ENCODE results near the gene ARHGAP22. TPM values are rescaled to one million over a fixed set of nuclear protein-coding genes. Genes with fewer than 3 reads are reported as not detected.
A peak's percentile ranks its signal among the peaks of the same experiment; 100 is the strongest.
"Not testable (repeated sequence)": the region's sequence is repeated elsewhere in the genome, so short reads cannot be mapped to it uniquely, and the experiment has no call there.

ARHGAP22 gene, protein sequence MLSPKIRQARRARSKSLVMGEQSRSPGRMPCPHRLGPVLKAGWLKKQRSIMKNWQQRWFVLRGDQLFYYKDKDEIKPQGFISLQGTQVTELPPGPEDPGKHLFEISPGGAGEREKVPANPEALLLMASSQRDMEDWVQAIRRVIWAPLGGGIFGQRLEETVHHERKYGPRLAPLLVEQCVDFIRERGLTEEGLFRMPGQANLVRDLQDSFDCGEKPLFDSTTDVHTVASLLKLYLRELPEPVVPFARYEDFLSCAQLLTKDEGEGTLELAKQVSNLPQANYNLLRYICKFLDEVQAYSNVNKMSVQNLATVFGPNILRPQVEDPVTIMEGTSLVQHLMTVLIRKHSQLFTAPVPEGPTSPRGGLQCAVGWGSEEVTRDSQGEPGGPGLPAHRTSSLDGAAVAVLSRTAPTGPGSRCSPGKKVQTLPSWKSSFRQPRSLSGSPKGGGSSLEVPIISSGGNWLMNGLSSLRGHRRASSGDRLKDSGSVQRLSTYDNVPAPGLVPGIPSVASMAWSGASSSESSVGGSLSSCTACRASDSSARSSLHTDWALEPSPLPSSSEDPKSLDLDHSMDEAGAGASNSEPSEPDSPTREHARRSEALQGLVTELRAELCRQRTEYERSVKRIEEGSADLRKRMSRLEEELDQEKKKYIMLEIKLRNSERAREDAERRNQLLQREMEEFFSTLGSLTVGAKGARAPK
- total RNA-seq (2014; rRNA removed; shearing (Covaris generic)) = 0.53 TPM in 1 of 2 replicates, not detected in the other

DNA sequence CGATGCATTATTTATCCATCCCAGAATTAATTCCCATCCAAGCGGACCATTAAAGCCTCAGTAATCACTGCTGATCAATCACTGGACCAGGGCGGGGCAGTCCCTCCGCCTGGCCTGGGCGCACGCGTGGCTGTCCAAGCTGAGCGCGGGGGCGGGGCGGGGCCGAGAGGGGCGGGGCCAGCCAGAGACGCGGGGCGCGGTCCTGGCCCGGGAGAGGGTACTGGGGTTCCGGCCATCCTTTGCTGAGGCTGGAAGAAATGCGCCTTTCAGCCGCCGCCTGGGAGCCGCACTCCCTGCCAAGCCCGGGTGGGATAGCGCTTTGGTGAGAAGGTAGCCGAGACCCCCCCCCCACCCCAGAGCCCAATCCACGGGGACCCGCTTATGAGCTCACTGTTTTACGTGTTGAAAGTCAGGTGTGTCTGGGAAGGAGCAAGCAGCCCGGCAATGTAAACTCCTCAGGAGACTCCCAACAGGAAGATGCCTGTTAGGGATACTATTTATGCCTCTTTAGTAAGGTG is at the start of gene ARHGAP22:
TSS of gene ARHGAP22 (minus strand) at position 83 of the 518 bp plus-strand sequence. CDS start 277 bp downstream, outside the sequence.
- Histone ChIP-seq H3K27ac (no peak within 1 kb of the TSS), H3K36me3 (no peaks in the 10 kb centered on the region; the same call in 1 of the 2 replicates), H3K4me1 (replicated peaks) (peaks cover 40% of the 10 kb centered on the region), H3K9me3 (replicated peaks) (no peaks in the 10 kb centered on the region), H3K4me3 (peak within 1 kb of the TSS; percentile 34), H3K27me3 (replicated peaks) (no peaks in the 10 kb centered on the region)
- DNase-seq (ENCODE audit: low read depth in 1 of 2, low spot score in 2 of 2) = peak in 1 of 2 experiments; percentile 34

DNA sequence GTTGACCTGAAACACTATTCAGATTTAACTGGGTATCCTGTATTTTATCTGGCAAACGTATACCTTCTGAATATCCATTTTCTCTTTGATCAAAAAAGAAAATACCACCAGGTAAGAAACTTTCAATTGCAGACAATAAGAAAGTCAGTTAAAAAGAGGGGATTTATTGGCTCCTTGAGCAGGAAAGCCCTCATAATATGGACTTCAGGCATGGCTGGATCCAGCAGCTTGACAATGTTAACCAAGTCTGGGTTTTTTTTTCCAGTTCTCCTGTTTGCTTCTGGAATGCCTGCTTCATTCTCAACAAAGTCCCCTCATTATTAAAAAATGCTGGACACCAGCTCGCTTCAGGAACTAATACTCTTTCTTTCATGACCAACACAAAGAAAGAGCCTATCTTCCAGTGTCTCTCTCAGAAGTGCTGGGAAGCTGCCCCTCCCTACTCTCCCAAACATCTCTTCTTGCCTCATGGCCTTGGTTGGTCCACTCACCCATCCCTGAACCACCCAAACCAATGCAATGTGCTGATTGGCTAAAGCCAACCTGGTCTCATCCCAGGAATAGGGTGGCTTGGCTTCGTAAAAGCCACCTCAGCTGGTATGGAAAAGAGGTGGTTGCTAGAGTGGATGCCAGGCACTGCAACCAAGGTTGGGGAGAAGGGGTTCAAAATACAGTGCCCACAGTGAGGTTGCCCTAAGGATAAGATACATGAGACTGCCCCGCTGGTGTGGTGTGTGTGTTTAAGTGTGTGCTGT is 49.2 kb upstream of the ARHGAP22 start:
- Histone ChIP-seq H3K4me1 (replicated peaks) (peaks cover 19% of the 10 kb centered on the region), H3K27ac (no peak overlapping the region), H3K9me3 (replicated peaks) (peaks cover 3% of the 10 kb centered on the region; the same call in 1 of the 2 replicates), H3K27me3 (replicated peaks) (peaks cover 4% of the 10 kb centered on the region; the same call in 1 of the 2 replicates), H3K4me3 (no peak overlapping the region), H3K36me3 (no peaks in the 10 kb centered on the region)
- no peak for DNase-seq (ENCODE audit: low read depth in 1 of 2, low spot score in 2 of 2)

DNA sequence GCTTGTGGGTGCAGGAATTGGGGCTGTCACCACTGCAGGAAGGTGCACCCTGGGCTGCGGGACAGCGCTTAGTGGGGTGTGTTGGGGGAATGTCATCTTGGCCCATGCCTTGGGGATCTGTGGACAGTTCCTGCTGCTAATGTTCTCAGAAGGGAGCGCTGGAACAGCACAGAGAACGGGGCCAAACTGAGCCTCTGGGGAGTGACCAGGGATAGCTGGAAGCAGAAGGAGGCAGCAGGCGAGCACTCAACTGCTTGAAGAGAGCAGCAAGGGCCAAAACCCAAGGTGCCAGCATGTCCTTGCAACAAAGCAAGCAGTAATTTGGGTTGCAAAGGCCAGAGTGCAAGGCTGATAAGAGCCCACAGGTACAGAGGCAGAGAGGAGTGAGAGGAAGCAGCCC is 48.5 kb upstream of the ARHGAP22 start:
- Histone ChIP-seq H3K27ac (no peak overlapping the region), H3K36me3 (no peaks in the 10 kb centered on the region), H3K27me3 (replicated peaks) (peaks cover 4% of the 10 kb centered on the region; the same call in 1 of the 2 replicates), H3K9me3 (replicated peaks) (peaks cover 3% of the 10 kb centered on the region; the same call in 1 of the 2 replicates), H3K4me3 (no peak overlapping the region), H3K4me1 (replicated peaks) (peaks cover 19% of the 10 kb centered on the region)
- no peak for DNase-seq (ENCODE audit: low read depth in 1 of 2, low spot score in 2 of 2)

DNA sequence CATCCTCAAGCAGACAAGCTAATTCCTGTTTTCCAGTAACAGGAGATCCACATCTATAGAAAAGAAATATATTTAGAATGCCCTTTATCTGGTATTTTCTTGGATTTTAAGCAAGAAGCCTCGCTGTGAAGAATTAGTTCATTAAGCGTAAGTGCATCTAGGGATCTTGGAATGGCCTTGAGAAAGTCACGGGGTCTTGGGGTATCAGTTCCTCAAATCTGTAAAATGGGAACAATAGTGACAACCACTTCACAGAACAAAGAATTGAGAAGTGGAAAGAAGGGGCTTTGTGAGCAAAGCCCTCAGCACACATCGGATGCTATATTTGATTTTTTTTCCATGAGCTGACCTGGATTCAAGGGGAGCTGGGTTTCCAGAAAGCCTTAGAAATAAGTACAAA is 47.5 kb upstream of the ARHGAP22 start:
- DNase-seq (ENCODE audit: low read depth in 1 of 2, low spot score in 2 of 2) = no peak
- H3K4me1 ChIP-seq (replicated peaks) = peaks cover 19% of the 10 kb centered on the region
- peaks cover 4% of the 10 kb centered on the region; the same call in 1 of the 2 replicates for H3K27me3 ChIP-seq (replicated peaks)
- H3K36me3 ChIP-seq = no peaks in the 10 kb centered on the region
- peaks cover 3% of the 10 kb centered on the region; the same call in 1 of the 2 replicates for H3K9me3 ChIP-seq (replicated peaks)
- no peak overlapping the region for H3K4me3 ChIP-seq
- H3K27ac ChIP-seq = no peak overlapping the region

DNA sequence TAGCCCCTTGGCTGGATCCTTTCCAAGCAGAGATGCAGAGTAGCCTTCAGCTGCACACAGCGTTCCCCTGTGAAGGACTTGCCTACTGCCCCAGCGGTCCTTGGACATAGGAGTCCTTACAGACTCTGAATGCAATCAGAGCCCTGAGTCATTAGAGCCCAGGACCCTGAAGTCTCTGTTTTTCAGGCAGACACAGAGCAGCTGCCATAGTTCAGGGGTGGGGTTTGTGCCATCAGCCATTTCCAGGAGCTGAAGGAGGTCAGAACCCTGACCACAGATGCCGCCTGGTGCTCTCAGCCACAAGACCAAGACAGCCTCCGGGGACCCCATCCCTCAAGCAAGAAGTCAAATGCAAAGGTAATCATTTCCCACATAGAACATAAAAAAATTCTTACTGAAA is 47.0 kb upstream of the ARHGAP22 start:
- DNase-seq (ENCODE audit: low read depth in 1 of 2, low spot score in 2 of 2) = no peak
- peaks cover 4% of the 10 kb centered on the region; the same call in 1 of the 2 replicates for H3K27me3 ChIP-seq (replicated peaks)

DNA sequence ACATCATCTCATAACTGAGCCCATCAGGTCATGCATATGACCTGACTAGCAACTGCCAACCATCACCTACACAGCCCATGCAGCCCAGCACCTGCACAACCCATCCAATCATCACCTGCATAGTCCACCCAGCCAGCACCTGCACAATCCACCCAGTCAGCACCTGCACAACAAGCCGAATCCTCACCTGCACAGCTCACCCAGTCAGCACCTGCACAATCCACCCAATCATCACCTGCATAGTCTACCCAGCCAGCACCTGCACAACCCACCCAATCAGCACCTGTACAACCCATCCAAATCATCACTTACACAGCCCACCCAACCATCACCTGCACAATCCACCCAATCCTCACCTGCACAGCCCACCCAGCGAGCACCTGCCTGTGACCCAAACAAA is 46.4 kb upstream of the ARHGAP22 start:
- H3K4me3 ChIP-seq = no peak overlapping the region
- no peaks in the 10 kb centered on the region for H3K36me3 ChIP-seq
- peaks cover 12% of the 10 kb centered on the region for H3K4me1 ChIP-seq (replicated peaks)
- no peak overlapping the region for H3K27ac ChIP-seq
- H3K27me3 ChIP-seq (replicated peaks) = peaks cover 4% of the 10 kb centered on the region; the same call in 1 of the 2 replicates
- peaks cover 3% of the 10 kb centered on the region; the same call in 1 of the 2 replicates for H3K9me3 ChIP-seq (replicated peaks)
- no peak for DNase-seq (ENCODE audit: low read depth in 1 of 2, low spot score in 2 of 2)

More for the DNA sequence above, 47.0 kb upstream of the ARHGAP22 start:
- peaks cover 3% of the 10 kb centered on the region; the same call in 1 of the 2 replicates for H3K9me3 ChIP-seq (replicated peaks)
- peaks cover 17% of the 10 kb centered on the region for H3K4me1 ChIP-seq (replicated peaks)
- H3K27ac ChIP-seq = no peak overlapping the region
- no peak overlapping the region for H3K4me3 ChIP-seq
- no peaks in the 10 kb centered on the region for H3K36me3 ChIP-seq

DNA sequence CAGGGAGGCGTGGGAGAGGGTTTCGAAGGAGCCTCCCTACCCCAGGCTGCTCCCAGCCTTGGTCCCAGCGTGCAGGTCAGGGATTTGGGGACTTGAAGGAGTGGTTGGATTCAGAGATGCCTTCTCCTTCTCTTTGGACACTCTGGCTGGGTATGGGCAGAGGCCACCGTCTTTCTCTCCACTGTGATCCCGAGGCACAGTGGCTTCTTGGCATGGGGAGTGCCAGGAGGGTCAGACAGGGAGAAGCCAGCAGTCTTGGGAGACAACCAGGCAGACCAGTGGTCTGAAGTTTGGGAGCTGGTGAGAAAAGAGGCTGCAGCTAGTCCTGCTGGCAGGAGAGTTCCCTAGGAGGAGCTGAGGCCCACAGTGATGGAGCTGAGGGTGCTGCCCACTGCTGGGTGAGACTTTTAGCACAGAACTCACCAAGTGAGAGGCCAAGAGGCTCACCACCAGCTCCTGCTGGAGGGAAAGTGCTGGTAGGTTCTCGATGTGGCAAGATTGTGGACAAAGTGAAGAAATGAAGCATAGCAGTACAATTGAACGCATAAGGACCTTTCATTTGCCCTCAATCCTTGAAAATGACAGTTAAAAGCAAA is 44.6 kb upstream of the ARHGAP22 start:
- H3K36me3 ChIP-seq = no peaks in the 10 kb centered on the region
- H3K27ac ChIP-seq = no peak overlapping the region
- 0 out of 2 replicates have a peak, but pooled peaks cover 4% of the 10 kb centered on the region for H3K27me3 ChIP-seq (replicated peaks)
- no peaks in the 10 kb centered on the region for H3K9me3 ChIP-seq (replicated peaks)
- DNase-seq (ENCODE audit: low read depth in 1 of 2, low spot score in 2 of 2) = no peak
- H3K4me3 ChIP-seq = no peak overlapping the region
- H3K4me1 ChIP-seq (replicated peaks) = no peaks in the 10 kb centered on the region

DNA sequence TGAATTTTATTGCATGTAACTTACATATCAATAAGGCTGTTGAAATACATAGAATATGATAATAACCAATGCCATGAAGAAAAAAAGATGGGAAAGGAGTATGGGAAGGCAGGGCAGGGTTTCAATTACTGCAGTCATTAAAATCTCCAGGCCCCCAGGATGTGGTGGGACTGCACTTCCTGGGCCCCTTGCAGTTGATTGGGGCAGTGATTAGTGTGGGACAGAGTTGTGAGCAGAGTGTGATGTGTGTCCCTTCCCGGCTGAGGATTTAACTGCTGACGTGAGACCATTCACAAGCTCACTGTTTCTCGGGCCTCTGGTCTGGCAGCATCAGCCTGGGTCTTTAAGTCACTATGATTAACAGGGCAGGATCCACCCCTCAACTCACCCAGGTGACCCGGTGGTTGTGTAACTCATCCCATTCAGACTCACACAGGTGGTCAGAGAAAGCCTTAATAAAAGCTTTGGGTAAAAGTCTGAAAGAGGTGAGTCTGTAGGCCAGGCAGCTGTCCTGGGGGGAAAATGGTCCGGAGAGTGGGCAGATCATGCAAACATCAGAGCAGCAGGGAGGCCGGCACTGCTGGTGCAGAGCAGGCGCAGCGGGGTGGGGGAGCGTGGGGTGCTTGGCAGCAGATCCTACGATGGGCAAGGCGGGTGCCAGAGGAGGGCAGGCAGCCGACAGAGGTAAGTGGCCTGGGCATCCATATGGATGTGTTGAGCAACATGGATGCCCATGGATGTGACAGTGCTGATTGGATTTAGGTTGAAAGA is 43.5 kb upstream of the ARHGAP22 start:
- no peak for DNase-seq (ENCODE audit: low read depth in 1 of 2, low spot score in 2 of 2)
- H3K4me1 ChIP-seq (replicated peaks) = no peaks in the 10 kb centered on the region
- H3K27me3 ChIP-seq (replicated peaks) = 0 out of 2 replicates have a peak, but pooled peaks cover 4% of the 10 kb centered on the region
- H3K36me3 ChIP-seq = no peaks in the 10 kb centered on the region
- H3K27ac ChIP-seq = no peak overlapping the region
- no peaks in the 10 kb centered on the region for H3K9me3 ChIP-seq (replicated peaks)
- H3K4me3 ChIP-seq = no peak overlapping the region

DNA sequence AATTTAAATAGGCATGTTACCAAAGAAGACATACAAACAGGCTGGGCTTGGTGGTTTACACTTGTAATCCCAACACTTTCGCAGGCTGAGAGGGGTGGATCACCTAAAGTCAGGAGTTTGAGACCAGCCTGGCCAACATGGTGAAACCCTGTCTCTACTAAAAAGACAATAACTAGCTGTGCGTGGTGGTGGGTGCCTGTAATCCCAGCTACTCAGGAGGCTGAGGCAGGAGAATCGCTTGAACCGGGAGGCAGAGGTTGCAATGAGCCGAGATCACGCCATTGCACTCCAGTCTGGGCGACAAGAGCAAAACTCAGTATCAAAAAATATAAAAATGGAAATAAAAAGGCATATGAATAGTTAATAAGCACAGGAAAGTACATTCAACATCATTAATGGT is 42.2 kb upstream of the ARHGAP22 start:
- not testable (repeated sequence) for H3K9me3 ChIP-seq (replicated peaks); H3K36me3 ChIP-seq; H3K27me3 ChIP-seq (replicated peaks); H3K27ac ChIP-seq; H3K4me3 ChIP-seq; H3K4me1 ChIP-seq (replicated peaks); DNase-seq (ENCODE audit: low read depth in 1 of 2, low spot score in 2 of 2)

DNA sequence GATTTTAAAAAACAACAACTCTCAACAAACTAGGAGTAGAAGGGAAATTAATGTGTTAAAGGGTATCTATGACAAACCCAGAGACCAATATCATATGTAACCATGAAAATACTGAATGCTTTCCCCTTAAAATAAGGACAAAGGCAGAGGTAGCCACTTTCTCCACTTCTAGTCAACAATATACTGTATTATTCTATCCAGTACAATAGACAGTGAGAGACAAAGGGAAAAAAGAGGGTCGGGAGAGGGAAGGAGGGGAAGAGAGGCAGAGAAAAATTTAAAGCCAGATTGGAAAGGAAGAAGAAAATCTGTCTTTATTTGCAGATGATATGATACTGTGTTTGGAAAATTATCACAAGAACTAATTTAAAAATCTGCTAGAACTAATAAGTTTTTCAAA is 40.7 kb upstream of the ARHGAP22 start:
- Histone ChIP-seq H3K27ac (no peak overlapping the region), H3K4me1 (replicated peaks) (no peaks in the 10 kb centered on the region), H3K27me3 (replicated peaks) (0 out of 2 replicates have a peak, but pooled peaks cover 4% of the 10 kb centered on the region), H3K36me3 (no peaks in the 10 kb centered on the region), H3K9me3 (replicated peaks) (no peaks in the 10 kb centered on the region), H3K4me3 (no peak overlapping the region)
- DNase-seq (ENCODE audit: low read depth in 1 of 2, low spot score in 2 of 2) = no peak

DNA sequence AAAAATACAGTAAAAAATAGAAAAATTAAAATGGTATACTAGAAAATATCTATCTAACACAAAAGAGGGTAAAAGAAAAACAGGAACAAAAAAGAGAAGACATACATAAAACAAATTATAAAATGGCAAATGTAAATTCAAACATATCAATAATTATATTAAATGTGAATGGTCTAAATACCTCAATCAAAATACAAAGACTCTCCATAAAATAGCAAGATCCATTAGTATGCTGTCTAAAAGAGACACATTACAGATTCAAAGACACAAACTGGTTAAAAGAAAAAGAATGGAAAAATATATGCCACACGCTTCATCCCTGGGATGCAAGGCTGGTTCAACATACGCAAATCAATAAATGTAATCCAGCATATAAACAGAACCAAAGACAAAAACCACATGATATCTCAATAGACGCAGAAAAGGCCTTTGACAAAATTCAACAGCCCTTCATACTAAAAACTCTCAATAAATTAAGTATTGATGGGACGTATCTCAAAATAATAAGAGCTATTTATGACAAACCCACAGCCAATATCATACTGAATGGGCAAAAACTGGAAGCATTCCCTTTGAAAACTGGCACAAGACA is 36.3 kb upstream of the ARHGAP22 start:
- DNase-seq (ENCODE audit: low read depth in 1 of 2, low spot score in 2 of 2); H3K36me3 ChIP-seq; H3K27me3 ChIP-seq (replicated peaks); H3K9me3 ChIP-seq (replicated peaks); H3K4me1 ChIP-seq (replicated peaks); H3K4me3 ChIP-seq; H3K27ac ChIP-seq: not testable (repeated sequence)

DNA sequence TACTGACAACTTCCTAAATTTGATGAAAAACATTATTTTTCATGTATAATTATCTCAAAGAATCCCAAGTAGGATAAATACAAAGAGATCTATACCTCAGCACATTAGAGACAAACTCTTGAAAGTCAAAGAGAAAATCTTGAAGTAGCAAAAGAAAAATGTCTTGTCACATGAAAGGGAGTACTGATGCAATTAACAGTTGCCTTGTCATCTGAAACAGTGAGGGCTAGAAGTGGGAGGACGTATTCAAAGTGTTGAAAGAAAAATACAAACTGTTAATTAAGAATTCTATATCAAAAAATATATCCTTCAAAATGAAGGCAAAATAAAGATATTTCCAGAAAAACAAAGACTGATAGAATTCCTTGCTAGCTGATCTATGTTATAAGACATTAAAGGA is 35.5 kb upstream of the ARHGAP22 start:
- Histone ChIP-seq H3K27me3 (replicated peaks) (no peaks in the 10 kb centered on the region), H3K27ac (no peak overlapping the region), H3K4me3 (no peak overlapping the region), H3K36me3 (no peaks in the 10 kb centered on the region), H3K4me1 (replicated peaks) (no peaks in the 10 kb centered on the region), H3K9me3 (replicated peaks) (no peaks in the 10 kb centered on the region)
- DNase-seq (ENCODE audit: low read depth in 1 of 2, low spot score in 2 of 2) = no peak

All from SJSA1 (cell line).